HepG2 (cell line): ENCODE measurements around the gene SCYGR6. TPM values are rescaled to one million over a fixed set of nuclear protein-coding genes. Genes with fewer than 3 reads are reported as not detected.
A peak's percentile ranks its signal among the peaks of the same experiment; 100 is the strongest.

Source experiments
- CAMTA2 ChIP-seq: sonication (generic); formaldehyde crosslinking; IDR thresholded peaks from 2 replicates; pipeline ENCODE4 v1.4.0; 2020; ENCODE audit warnings: mild to moderate bottlenecking, missing genetic modification reagents, borderline replicate concordance
- DMAP1 ChIP-seq: IDR thresholded peaks from 2 replicates; pipeline ENCODE4 v1.6.1; 2016
- GFI1 ChIP-seq: sonication (generic); formaldehyde crosslinking; IDR thresholded peaks from 2 replicates; pipeline ENCODE4 v1.5.0; 2020; ENCODE audit warnings: missing genetic modification reagents, mild to moderate bottlenecking, borderline replicate concordance
- ONECUT2 ChIP-seq: sonication (generic); formaldehyde crosslinking; IDR thresholded peaks from 2 replicates; pipeline ENCODE4 v1.4.0; 2020; ENCODE audit warnings: missing genetic modification reagents
- SNAPC4 ChIP-seq: sonication (generic); formaldehyde crosslinking; IDR thresholded peaks from 2 replicates; pipeline ENCODE4 v1.4.0; 2020; ENCODE audit warnings: mild to moderate bottlenecking, missing genetic modification reagents
- ZNF136 ChIP-seq: sonication (generic); formaldehyde crosslinking; IDR thresholded peaks from 2 replicates; pipeline ENCODE4 v1.8.1; 2022; ENCODE audit warnings: low read depth, mild to moderate bottlenecking, moderate library complexity, missing genetic modification reagents
- ZNF142 ChIP-seq: sonication (generic); formaldehyde crosslinking; IDR thresholded peaks from 2 replicates; pipeline ENCODE4 v1.4.0; 2020; ENCODE audit warnings: missing genetic modification reagents
- ZNF232 ChIP-seq: sonication (generic); formaldehyde crosslinking; IDR thresholded peaks from 2 replicates; pipeline ENCODE4 v1.4.0; 2020; ENCODE audit warnings: missing genetic modification reagents, borderline replicate concordance
- ZNF263 ChIP-seq: sonication (generic); formaldehyde crosslinking; IDR thresholded peaks from 2 replicates; pipeline ENCODE4 v1.4.0; 2020; ENCODE audit warnings: missing genetic modification reagents
- ZNF44 ChIP-seq: sonication (generic); formaldehyde crosslinking; IDR thresholded peaks from 2 replicates; pipeline ENCODE4 v1.5.1; 2020; ENCODE audit warnings: mild to moderate bottlenecking, missing genetic modification reagents
- ZNF552 ChIP-seq: sonication (generic); formaldehyde crosslinking; IDR thresholded peaks from 2 replicates; pipeline ENCODE4 v1.9.0; 2022; ENCODE audit warnings: missing genetic modification reagents, mild to moderate bottlenecking, borderline replicate concordance
- ZNF564 ChIP-seq: sonication (generic); formaldehyde crosslinking; IDR thresholded peaks from 2 replicates; pipeline ENCODE4 v1.8.1; 2023; ENCODE audit warnings: mild to moderate bottlenecking, missing genetic modification reagents
- ZNF644 ChIP-seq: IDR thresholded peaks from 2 replicates; pipeline ENCODE4 v1.6.1; 2016; ENCODE audit warnings: low read depth
- ZNF687 ChIP-seq: sonication (generic); formaldehyde crosslinking; IDR thresholded peaks from 2 replicates; pipeline ENCODE4 v1.5.1; 2020; ENCODE audit warnings: mild to moderate bottlenecking, missing genetic modification reagents, moderate library complexity
- ZNF839 ChIP-seq: sonication (generic); formaldehyde crosslinking; IDR thresholded peaks from 2 replicates; pipeline ENCODE4 v1.4.0; 2020; ENCODE audit warnings: missing genetic modification reagents, mild to moderate bottlenecking, borderline replicate concordance
- polyA plus RNA-seq, 8 experiments: library from polyadenylated mRNA; depleted of rRNA in 3 of 8; stranded (reverse) in 7 of 8; unstranded in 1 of 8; fragments of >200 nt; fragmentation: Illumina TruSeq in 4 of 8; extraction: Trizol in 4 of 8; gene quantifications; 2 replicates each; pipeline versions ENCODE4 v1.2.1 to v1.2.3, GENCODE V29; 2011 to 2016; ENCODE audit warnings: low read depth in 4 of 8, missing spikeins in 1 of 8, mixed read lengths in 1 of 8; ENCODE audit not compliant: insufficient read depth in 1 of 8
- total RNA-seq, 5 experiments: library from RNA; depleted of rRNA; stranded (reverse); fragments of >200 nt; fragmentation: Illumina TruSeq; extraction: Trizol; gene quantifications; 2 replicates each; pipeline ENCODE4 v1.2.3, GENCODE V29; 2016; ENCODE audit warnings: low read depth in 1 of 5

SCYGR6 gene
- total and polyA plus RNA-seq, 2 of the 13 experiments (the other 11 are each of a cell fraction or from before 2014, with no cell fraction given): not detected

GRCh38 chr2:227706859-227707258 is 17.7 kb downstream of the SCYGR6 start (continued):
- no peak for TF ChIP-seq CAMTA2 (CRISPR knock-in tag)
- TF ChIP-seq ZNF552: no peak
- 0 out of 2 replicates have a peak, but pooled peaks have one; percentile 62 for TF ChIP-seq ZNF564 (CRISPR knock-in tag)
- peak; percentile 79 for TF ChIP-seq ZNF687 (CRISPR knock-in tag)
- no peak for TF ChIP-seq ONECUT2 (CRISPR knock-in tag)
- TF ChIP-seq ZNF644 (CRISPR knock-in tag): no peak; the same call in 1 of the 2 replicates
- no peak for TF ChIP-seq ZNF136 (CRISPR knock-in tag)
- TF ChIP-seq GFI1 (CRISPR knock-in tag): peak; percentile 55; the same call in 1 of the 2 replicates
- TF ChIP-seq ZNF232: no peak
- TF ChIP-seq DMAP1 (CRISPR knock-in tag): no peak
- TF ChIP-seq ZNF839 (CRISPR knock-in tag): no peak
- TF ChIP-seq SNAPC4: no peak
- no peak for TF ChIP-seq ZNF44
- TF ChIP-seq ZNF263: no peak
- TF ChIP-seq ZNF142 (CRISPR knock-in tag): no peak
